ENCODE data around the gene MEAF6. TPM values are rescaled to one million over a fixed set of nuclear protein-coding genes. Genes with fewer than 3 reads are reported as not detected.

MEAF6 gene
- polyA plus RNA-seq, 4 donors, result 41.9 to 50.3 (median 47.1) TPM

GRCh38 chr1:37558411-37558810 is 43.8 kb upstream of the MEAF6 start:
- Histone ChIP-seq H3K4me1 (ENCODE audit: control insufficient read depth in 3 of 3, insufficient read depth in 2 of 3, low read depth in 1 of 3, low read length in 2 of 3) (peaks cover 0 to 43% (median under 1%) of the 10 kb centered on the region in 3 donors), H3K36me3 (ENCODE audit: control insufficient read depth in 3 of 3, insufficient read depth in 2 of 3, low read depth in 1 of 3, low read length in 3 of 3) (peaks cover 0 to 29% (median 0%) of the 10 kb centered on the region in 3 donors), H3K27me3 (ENCODE audit: control insufficient read depth in 3 of 3, insufficient read depth in 3 of 3, low read length in 3 of 3) (no peaks in the 10 kb centered on the region), H3K9me3 (ENCODE audit: control insufficient read depth in 2 of 2, insufficient read depth in 1 of 2, low read depth in 1 of 2, low read length in 1 of 2) (peaks cover 0 to 3% of the 10 kb centered on the region in 2 donors), H3K4me3 (ENCODE audit: low read depth in 1 of 3, low read length in 3 of 3) (no peak overlapping the region), H3K27ac (ENCODE audit: low read depth in 1 of 3, low read length in 2 of 3) (no peak overlapping the region)
- FAIRE-seq, result no peak
- DNase-seq, result no peak
- WGBS, 3 donors, result 84 to 90% (median 88%) methylated on average over 1 of the region's 1 CpG

- Histone ChIP-seq H3K4me1 (ENCODE audit: control insufficient read depth in 3 of 3, insufficient read depth in 2 of 3, low read depth in 1 of 3, low read length in 2 of 3) (peaks cover 2 to 40% (median 10%) of the 10 kb centered on the region in 3 donors), H3K36me3 (ENCODE audit: control insufficient read depth in 3 of 3, insufficient read depth in 2 of 3, low read depth in 1 of 3, low read length in 3 of 3) (peaks cover 0 to 25% (median under 1%) of the 10 kb centered on the region in 3 donors), H3K4me3 (ENCODE audit: low read depth in 1 of 3, low read length in 3 of 3) (peak overlapping the region in 1 of 3 donors; percentile 69), H3K27ac (ENCODE audit: low read depth in 1 of 3, low read length in 2 of 3) (peak overlapping the region in 1 of 3 donors; percentile 26), H3K27me3 (ENCODE audit: control insufficient read depth in 3 of 3, insufficient read depth in 3 of 3, low read length in 3 of 3) (no peaks in the 10 kb centered on the region), H3K9me3 (ENCODE audit: control insufficient read depth in 2 of 2, insufficient read depth in 1 of 2, low read depth in 1 of 2, low read length in 1 of 2) (peaks cover 0 to 3% of the 10 kb centered on the region in 2 donors)
- DNase-seq (no peak), FAIRE-seq (no peak)
- 80 to 84% (median 83%) methylated on average over 3 of the region's 3 CpGs for WGBS, 3 donors
Observed at GRCh38 chr1:37557402-37557801, 42.8 kb upstream of the MEAF6 start.

GRCh38 chr1:37556712-37557196 is 42.2 kb upstream of the MEAF6 start, which contains the start of gene DNALI1:
Gene DNALI1 (plus strand): TSS chr1:37556940. CDS start chr1:37556995, 55 bp downstream.
- Histone ChIP-seq H3K4me3 (ENCODE audit: low read depth in 1 of 3, low read length in 3 of 3) (peak within 1 kb of the TSS in 1 of 3 donors; percentile 69), H3K36me3 (ENCODE audit: control insufficient read depth in 3 of 3, insufficient read depth in 2 of 3, low read depth in 1 of 3, low read length in 3 of 3) (peaks cover 0 to 19% (median 2%) of the 10 kb centered on the region in 3 donors), H3K27me3 (ENCODE audit: control insufficient read depth in 3 of 3, insufficient read depth in 3 of 3, low read length in 3 of 3) (no peaks in the 10 kb centered on the region), H3K4me1 (ENCODE audit: control insufficient read depth in 3 of 3, insufficient read depth in 2 of 3, low read depth in 1 of 3, low read length in 2 of 3) (peaks cover 2 to 36% (median 10%) of the 10 kb centered on the region in 3 donors), H3K27ac (ENCODE audit: low read depth in 1 of 3, low read length in 2 of 3) (peak within 1 kb of the TSS in 2 of 3 donors; percentile 26 to 69), H3K9me3 (ENCODE audit: control insufficient read depth in 2 of 2, insufficient read depth in 1 of 2, low read depth in 1 of 2, low read length in 1 of 2) (peaks cover 0 to 3% of the 10 kb centered on the region in 2 donors)
- FAIRE-seq, result no peak
- 17 to 27% (median 21%) methylated on average over 31 of the region's 31 CpGs for WGBS, 3 donors
- peak; percentile 71 to 95 for DNase-seq

- FAIRE-seq, result no peak
- peaks cover 2 to 14% (median 10%) of the 10 kb centered on the region in 3 donors for H3K4me1 ChIP-seq (ENCODE audit: control insufficient read depth in 3 of 3, insufficient read depth in 2 of 3, low read depth in 1 of 3, low read length in 2 of 3)
- peak within 1 kb of the TSS; percentile 77 to 91 (median 82) for H3K27ac ChIP-seq (ENCODE audit: low read depth in 1 of 3, low read length in 2 of 3)
- DNase-seq, result peak; percentile 96 to 97
- H3K36me3 ChIP-seq (ENCODE audit: control insufficient read depth in 3 of 3, insufficient read depth in 2 of 3, low read depth in 1 of 3, low read length in 3 of 3), result peaks cover 1 to 16% (median 2%) of the 10 kb centered on the region in 3 donors
- H3K9me3 ChIP-seq (ENCODE audit: control insufficient read depth in 2 of 2, insufficient read depth in 1 of 2, low read depth in 1 of 2, low read length in 1 of 2), result peaks cover 0 to 3% of the 10 kb centered on the region in 2 donors
- H3K27me3 ChIP-seq (ENCODE audit: control insufficient read depth in 3 of 3, insufficient read depth in 3 of 3, low read length in 3 of 3), result no peaks in the 10 kb centered on the region
- H3K4me3 ChIP-seq (ENCODE audit: low read depth in 1 of 3, low read length in 3 of 3), result peak within 1 kb of the TSS; percentile 89 to 97 (median 93)
- 12% methylated on average over 54 of the region's 54 CpGs for WGBS, 3 donors
Observed at GRCh38 chr1:37553927-37554808, 39.6 kb upstream of the MEAF6 start, which contains the start of gene SNIP1. Gene SNIP1 (minus strand): TSS chr1:37554293. CDS start chr1:37554229, 64 bp downstream.

- Histone ChIP-seq H3K9me3 (ENCODE audit: control insufficient read depth in 2 of 2, insufficient read depth in 1 of 2, low read depth in 1 of 2, low read length in 1 of 2) (peaks cover 0 to 3% of the 10 kb centered on the region in 2 donors), H3K27ac (ENCODE audit: low read depth in 1 of 3, low read length in 2 of 3) (peak overlapping the region; percentile 77 to 91 (median 82)), H3K4me1 (ENCODE audit: control insufficient read depth in 3 of 3, insufficient read depth in 2 of 3, low read depth in 1 of 3, low read length in 2 of 3) (peaks cover 2 to 14% (median 10%) of the 10 kb centered on the region in 3 donors), H3K36me3 (ENCODE audit: control insufficient read depth in 3 of 3, insufficient read depth in 2 of 3, low read depth in 1 of 3, low read length in 3 of 3) (peaks cover 1 to 13% (median 2%) of the 10 kb centered on the region in 3 donors), H3K27me3 (ENCODE audit: control insufficient read depth in 3 of 3, insufficient read depth in 3 of 3, low read length in 3 of 3) (no peaks in the 10 kb centered on the region), H3K4me3 (ENCODE audit: low read depth in 1 of 3, low read length in 3 of 3) (peak overlapping the region; percentile 89 to 97 (median 93))
- WGBS, 3 donors, result 2% methylated on average over 11 of the region's 11 CpGs
- FAIRE-seq, result no peak
- DNase-seq, result no peak
Observed at GRCh38 chr1:37553598-37553926, 39.0 kb upstream of the MEAF6 start.

- H3K36me3 ChIP-seq (ENCODE audit: control insufficient read depth in 3 of 3, insufficient read depth in 2 of 3, low read depth in 1 of 3, low read length in 3 of 3), result peaks cover 5 to 24% (median 7%) of the 10 kb centered on the region in 3 donors
- no peak for DNase-seq
- no peaks in the 10 kb centered on the region for H3K27me3 ChIP-seq (ENCODE audit: control insufficient read depth in 3 of 3, insufficient read depth in 3 of 3, low read length in 3 of 3)
- WGBS, 3 donors, result 91 to 94% (median 93%) methylated on average over 6 of the region's 6 CpGs
- H3K9me3 ChIP-seq (ENCODE audit: control insufficient read depth in 2 of 2, insufficient read depth in 1 of 2, low read depth in 1 of 2, low read length in 1 of 2), result peaks cover 0 to 1% of the 10 kb centered on the region in 2 donors
- H3K27ac ChIP-seq (ENCODE audit: low read depth in 1 of 3, low read length in 2 of 3), result no peak overlapping the region
- H3K4me1 ChIP-seq (ENCODE audit: control insufficient read depth in 3 of 3, insufficient read depth in 2 of 3, low read depth in 1 of 3, low read length in 2 of 3), result peaks cover 1 to 10% (median 2%) of the 10 kb centered on the region in 3 donors
- H3K4me3 ChIP-seq (ENCODE audit: low read depth in 1 of 3, low read length in 3 of 3), result no peak overlapping the region
- FAIRE-seq, result no peak
Observed at GRCh38 chr1:37549341-37549740, 34.8 kb upstream of the MEAF6 start.

- FAIRE-seq, result no peak
- peaks cover 8 to 37% (median 10%) of the 10 kb centered on the region in 3 donors for H3K36me3 ChIP-seq (ENCODE audit: control insufficient read depth in 3 of 3, insufficient read depth in 2 of 3, low read depth in 1 of 3, low read length in 3 of 3)
- 76 to 83% (median 80%) methylated on average over 5 of the region's 5 CpGs for WGBS, 3 donors
Observed at GRCh38 chr1:37545019-37545418, 30.5 kb upstream of the MEAF6 start.

GRCh38 chr1:37544530-37544929 is 30.0 kb upstream of the MEAF6 start:
- no peaks in the 10 kb centered on the region for H3K9me3 ChIP-seq (ENCODE audit: control insufficient read depth in 2 of 2, insufficient read depth in 1 of 2, low read depth in 1 of 2, low read length in 1 of 2)
- no peak overlapping the region for H3K4me3 ChIP-seq (ENCODE audit: low read depth in 1 of 3, low read length in 3 of 3)
- no peaks in the 10 kb centered on the region for H3K4me1 ChIP-seq (ENCODE audit: control insufficient read depth in 3 of 3, insufficient read depth in 2 of 3, low read depth in 1 of 3, low read length in 2 of 3)
- H3K27ac ChIP-seq (ENCODE audit: low read depth in 1 of 3, low read length in 2 of 3), result no peak overlapping the region
- DNase-seq, result no peak
- no peaks in the 10 kb centered on the region for H3K27me3 ChIP-seq (ENCODE audit: control insufficient read depth in 3 of 3, insufficient read depth in 3 of 3, low read length in 3 of 3)
- WGBS, 3 donors, result 97 to 99% (median 98%) methylated on average over 21 of the region's 21 CpGs
- peaks cover 8 to 40% (median 13%) of the 10 kb centered on the region in 3 donors for H3K36me3 ChIP-seq (ENCODE audit: control insufficient read depth in 3 of 3, insufficient read depth in 2 of 3, low read depth in 1 of 3, low read length in 3 of 3)
- FAIRE-seq, result no peak

More at GRCh38 chr1:37545019-37545418, 30.5 kb upstream of the MEAF6 start:
- no peak for DNase-seq
- no peaks in the 10 kb centered on the region for H3K27me3 ChIP-seq (ENCODE audit: control insufficient read depth in 3 of 3, insufficient read depth in 3 of 3, low read length in 3 of 3)
- H3K9me3 ChIP-seq (ENCODE audit: control insufficient read depth in 2 of 2, insufficient read depth in 1 of 2, low read depth in 1 of 2, low read length in 1 of 2), result no peaks in the 10 kb centered on the region
- no peaks in the 10 kb centered on the region for H3K4me1 ChIP-seq (ENCODE audit: control insufficient read depth in 3 of 3, insufficient read depth in 2 of 3, low read depth in 1 of 3, low read length in 2 of 3)
- H3K27ac ChIP-seq (ENCODE audit: low read depth in 1 of 3, low read length in 2 of 3), result no peak overlapping the region
- no peak overlapping the region for H3K4me3 ChIP-seq (ENCODE audit: low read depth in 1 of 3, low read length in 3 of 3)
